HG03354 (cell line): ENCODE results near the gene FMN1.

Experiments
- ATAC-seq: cut with Tn5 transposase; IDR thresholded peaks from one replicate; pipeline ENCODE4 v1.9.1; 2021; ENCODE audit warnings: mild to moderate bottlenecking; ENCODE audit not compliant: unreplicated experiment, poor library complexity, severe bottlenecking

The FMN1 gene

DNA sequence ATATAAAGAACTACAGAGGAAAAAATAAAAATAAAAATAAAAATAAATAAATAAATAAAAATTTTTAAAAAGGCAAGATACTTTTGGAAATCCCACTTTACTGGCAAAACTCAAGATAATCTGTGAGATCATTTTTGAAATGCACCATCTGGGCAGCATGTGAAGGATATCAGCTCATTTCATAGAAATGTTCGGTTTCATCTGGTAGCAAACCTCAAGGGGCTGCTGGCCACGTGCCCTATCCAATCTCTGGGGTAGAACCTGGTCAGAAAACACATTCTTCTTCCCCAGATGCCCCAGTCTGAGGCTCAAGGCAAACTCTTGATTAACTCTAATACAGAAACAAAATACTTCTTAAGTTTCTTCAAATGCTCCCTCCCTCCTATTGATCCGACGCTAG lies 166.0 kb downstream of the FMN1 start:
- no peak for ATAC-seq

DNA sequence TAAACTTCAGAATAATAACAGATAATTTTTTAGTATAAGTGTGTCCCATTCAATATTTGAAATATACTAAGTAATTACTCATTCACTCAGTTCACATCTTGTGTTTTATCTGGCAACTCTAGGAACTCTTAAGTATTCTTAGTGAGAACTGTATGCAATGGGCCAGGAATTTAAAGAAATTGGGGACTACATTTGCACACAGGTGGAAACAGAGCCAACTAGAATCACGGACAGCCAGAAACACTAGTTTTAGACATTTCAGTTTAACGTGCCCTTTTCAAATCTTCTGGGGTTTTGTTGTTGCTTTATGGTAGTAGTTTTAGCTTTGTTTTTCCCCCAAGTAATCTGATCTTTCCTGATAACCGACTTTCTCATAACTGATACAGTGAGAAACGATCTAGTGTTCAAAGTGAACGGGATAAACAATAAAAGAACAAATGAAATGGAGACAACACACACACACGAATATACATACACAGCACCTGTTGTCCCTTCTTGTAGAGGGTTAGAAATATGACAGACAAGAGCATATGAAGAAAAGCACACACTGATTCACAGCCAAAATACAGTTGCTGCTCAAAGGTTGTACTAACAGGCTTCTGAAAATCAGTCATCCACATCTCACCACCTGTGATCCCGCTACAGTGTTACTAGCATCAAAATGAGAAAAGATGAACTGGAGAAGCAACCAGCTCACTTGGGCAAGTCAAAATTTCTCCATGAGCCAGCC lies 167.0 kb downstream of the FMN1 start:
- ATAC-seq: no peak

DNA sequence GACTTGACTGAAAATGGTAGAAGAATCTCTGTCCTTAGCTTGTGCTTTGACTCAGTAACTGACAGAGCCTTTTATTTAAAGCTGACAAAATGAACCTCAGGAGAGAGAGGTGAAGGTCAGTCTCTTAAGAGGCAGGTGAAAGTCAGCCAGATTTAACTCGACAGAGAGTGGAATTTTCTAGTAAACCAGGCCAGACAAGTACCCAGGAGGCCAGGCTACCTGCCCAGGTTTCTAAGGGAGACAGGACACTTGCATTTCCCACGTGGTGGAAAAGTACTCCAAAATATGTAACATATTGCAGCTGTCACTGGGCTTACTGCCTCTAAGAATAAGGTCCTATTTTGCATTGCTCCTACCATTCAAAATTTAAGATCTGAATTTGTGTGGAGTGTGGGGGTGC lies 167.9 kb downstream of the FMN1 start:
- no peak for ATAC-seq

DNA sequence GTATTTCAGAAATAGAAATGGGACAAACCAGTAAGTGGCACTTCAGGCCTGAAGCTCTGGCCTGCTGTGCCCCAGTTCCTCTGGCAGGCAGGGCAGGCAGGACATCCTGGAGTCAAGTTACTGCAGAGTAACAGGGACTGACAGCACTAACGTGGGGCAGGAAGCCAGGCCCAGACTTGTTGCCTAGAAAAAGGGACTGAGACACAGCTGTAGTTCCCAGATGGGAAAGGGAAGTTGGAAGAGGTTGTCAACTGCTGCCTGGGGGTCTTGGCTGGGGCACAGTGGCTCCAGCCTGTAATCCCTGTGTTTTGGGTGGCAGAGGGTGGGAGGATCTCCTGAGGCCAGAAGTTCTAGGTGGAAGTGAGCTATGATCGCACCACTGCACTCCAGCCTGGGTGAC lies 171.9 kb downstream of the FMN1 start:
- no peak for ATAC-seq

DNA sequence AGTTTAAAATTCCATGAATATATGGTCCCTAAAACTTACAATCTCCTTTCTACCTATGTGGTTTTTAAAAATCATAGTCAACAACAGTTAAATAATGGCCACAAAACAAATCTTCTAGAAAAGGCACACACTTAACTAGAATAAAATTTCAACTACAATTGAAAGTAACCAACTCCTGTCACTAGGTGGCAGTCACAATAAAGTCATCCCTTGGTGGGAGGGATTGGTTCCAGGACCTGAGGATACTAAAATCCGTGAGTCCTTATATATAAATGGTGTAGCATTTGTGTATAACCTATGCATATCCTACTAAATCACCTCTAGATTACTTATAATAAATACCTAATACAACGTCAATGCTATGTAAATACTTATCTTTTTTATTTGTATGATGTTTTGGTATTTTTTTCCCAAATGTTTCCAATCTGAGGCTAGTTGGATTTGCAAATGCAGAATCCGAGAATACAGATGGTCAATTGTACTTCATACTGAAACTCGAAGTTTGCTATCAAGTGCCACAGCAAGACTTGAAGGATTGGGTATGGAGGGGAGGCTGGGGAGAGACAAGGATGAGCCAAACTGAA lies 172.6 kb downstream of the FMN1 start:
- ATAC-seq: no peak

DNA sequence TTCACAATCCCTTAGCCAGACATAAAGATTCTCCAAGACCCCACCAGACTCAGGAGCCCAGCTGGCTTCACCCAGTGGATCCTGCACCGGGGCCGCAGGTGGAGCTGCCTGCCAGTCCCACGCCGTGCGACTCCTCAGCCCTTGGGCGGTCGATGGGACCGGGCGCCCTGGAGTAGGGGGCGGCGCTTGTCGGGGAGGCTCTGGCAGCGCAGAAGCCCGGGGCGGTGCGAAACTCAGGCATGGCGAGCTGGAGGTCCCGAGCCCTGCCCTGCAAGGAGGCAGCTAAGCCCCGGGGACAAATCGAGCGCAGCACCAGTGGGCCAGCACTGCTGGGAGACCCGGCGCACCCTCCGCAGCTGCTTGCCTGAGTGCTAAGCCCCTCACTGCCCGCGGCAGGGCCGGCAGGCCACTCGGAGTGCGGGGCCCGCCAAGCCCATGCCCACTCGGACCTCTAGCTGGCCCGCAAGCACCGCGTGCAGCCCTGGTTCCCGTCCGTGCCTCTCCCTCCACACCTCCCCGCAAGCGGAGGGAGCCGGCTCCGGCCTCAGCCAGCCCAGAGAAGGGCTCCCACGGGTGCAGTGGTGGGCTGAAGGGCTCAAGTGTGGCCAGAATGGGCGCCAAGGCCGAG lies 175.0 kb downstream of the FMN1 start:
- no peak for ATAC-seq

DNA sequence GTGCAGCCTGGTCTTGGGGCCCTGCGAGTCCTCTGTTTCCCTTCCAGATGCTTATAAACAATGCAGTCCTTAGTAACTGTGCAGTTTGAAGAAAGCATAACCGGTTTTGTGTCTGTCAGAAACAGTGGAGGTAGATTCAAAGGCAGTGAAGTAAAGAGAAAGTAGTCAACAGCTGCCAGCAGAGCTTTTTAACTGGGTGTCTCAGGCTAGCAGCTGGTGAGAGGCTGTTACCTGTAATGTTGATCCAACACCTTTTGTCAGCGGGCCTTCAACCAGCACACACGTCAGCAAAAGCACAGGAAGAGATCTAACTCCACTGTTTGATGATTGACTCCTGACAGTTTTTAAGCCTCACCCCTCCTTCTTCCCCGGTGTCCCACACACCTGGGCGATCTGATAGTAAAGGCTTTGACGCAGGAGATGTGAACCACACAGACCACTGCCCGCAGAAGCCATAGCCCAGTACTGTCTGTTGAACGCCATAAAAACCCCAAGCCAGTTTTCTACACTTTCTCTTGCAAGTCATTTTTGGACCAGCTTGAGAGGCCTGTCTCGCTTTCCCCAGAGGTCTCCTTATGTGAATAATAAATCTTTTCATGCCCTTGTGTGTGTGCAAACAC lies 178.0 kb downstream of the FMN1 start:
- no peak for ATAC-seq

DNA sequence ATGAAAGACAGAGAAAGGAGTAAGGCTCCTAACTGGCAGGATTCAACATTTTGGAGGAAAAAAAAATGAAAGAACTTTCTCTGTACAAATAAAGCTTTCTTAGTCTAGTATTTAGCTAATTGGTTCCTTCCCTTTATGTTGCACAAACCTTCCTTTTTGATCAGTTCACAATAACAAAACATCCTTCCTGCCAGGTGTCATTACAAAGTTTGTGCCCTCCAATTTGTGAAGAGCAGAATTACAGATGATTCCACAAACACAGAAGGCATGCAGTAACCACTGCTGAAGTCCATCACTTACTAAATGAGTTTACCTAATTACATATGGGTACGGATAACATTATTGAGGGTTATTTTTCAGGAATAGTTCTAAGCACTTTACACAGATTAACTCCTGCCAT lies 179.9 kb downstream of the FMN1 start:
- no peak for ATAC-seq

DNA sequence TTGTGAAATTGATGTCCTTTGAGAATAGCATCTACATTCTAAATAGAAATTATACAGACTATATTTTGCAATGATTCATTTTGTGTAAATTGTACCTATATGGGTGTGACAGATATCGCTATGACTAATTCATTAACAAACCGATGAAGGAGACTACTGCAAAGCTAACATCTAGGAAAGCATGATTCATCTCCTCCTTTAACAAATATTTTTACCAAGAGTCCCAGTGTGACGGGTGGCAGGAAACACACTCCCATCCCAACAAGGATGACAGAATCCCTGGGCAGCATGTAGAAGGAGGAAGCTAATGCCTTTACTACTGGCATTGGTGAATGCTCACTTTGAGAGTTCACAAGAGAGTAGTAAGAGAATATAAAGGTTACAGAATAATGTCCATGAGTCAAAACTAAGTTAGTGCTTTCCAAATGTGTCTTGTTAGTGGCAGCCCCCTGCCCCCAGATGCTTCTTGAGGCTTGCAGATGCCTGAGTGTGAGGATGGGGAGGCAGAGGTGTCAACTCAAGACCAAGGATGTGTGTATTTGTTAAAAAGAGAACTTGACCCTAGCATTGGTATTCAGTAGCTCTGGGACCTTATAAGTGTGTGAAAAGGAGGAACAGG lies 180.6 kb downstream of the FMN1 start:
- ATAC-seq: no peak

DNA sequence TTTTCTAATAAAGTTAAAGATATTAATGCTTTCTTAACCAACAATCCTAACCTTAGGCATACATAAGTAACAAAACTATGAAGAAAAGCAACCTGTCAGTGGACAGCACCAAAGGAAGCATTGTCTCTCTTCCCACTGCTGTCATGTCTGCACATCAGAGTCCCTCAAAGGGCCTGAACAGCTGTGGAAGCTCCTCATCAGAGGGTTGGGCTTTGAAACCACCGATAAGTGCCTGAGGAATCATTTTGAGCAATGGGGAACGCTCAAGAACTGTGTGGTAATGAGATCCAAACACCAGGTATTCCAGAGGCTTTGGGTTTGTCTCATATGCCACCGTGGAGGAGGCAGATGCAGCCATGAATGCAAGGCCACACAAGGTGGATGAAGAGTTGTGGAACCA lies 182.5 kb downstream of the FMN1 start:
- ATAC-seq: no peak

DNA sequence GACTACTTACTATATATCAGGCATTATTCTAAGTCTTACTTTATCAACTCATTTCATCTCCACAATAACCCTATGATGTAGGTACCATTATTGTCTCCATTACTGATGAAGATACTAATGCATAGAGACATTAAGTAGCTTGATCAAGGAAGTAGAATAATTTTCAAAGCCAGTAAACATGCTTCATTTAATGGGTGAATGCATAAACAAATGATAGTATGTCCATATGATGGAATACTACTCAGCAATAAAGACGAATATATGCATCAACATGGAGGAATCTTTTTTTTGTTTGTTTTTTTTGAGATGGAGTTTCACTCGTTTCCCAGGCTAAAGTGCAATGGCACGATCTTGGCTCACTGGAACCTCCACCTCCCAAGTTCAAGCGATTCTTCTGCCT lies 184.9 kb downstream of the FMN1 start:
- ATAC-seq: no peak

DNA sequence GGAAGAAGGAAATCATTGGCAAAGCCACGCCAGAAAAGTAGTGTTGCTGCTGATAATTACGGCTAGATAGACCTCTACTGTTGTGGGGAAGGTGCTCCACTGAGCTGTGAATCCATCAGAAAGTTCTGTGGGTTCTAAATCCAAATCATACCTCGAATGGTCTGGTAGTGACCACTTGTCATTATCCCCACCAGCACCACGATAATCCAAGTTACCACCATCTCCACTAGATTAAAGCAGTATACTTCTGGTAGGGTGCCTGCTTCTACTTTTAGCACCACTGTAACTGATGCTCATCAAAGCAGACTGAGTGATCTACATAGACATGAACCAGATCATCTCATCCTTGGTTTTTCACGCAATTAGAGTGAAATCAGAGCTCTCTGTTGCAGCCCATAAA lies 185.5 kb downstream of the FMN1 start:
- ATAC-seq: no peak

DNA sequence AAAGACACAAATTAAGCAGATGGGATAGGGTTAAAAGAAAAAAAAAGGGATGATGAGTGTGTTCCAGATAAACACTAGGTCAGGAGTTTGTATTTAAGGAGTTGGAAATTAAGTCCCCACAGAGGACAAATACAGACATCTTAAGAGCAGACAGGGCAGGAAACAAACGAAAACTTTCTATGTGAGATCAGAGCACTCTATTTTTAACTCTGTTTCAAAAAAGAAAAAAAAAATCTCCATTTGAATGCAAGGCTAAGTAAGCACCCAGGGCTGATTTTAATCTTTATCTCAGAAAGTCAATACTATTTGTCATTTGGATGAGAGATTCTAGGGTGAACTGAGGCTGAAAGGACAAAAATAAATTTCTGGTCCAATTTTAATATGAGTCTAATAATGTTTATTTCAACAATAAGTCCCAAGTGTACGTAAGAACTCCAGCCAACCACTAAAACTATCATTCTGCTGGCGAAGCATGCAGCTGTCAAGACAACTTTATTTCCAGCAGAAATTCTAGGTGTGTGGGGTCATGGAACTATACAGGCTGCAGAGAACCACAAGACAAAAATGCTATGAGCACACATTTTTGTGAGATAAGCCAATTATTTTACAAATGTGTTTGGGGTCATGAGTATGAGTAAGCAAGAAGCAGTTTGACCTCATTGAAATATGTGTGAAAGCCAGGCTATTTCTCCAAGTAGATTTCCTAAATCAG lies 186.1 kb downstream of the FMN1 start:
- ATAC-seq: no peak

DNA sequence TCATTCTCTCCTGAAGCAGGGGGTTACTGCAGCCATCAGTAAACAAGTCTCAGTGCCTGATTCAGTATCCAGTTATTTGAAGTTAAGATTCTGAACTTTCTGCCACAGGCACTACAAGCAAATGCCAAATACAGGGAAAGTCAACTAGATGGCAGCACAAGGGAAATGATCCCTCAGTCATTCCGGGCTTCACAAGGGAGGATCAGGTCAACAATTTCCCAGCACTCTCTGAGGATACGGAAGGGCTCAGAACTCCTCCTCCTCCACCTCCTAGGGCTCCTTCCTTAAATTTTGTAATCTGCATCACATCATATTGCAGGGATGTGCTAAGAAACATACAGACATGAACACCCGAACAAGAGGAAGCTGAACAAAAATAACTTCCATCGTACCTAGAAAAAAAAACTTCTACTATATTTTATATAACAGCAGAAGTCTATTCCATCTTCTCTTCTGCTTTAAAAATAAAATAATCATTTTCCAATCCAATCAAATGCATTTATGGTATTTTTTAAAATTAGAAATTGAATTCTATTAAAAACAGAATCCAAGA lies 187.1 kb downstream of the FMN1 start:
- ATAC-seq: no peak

DNA sequence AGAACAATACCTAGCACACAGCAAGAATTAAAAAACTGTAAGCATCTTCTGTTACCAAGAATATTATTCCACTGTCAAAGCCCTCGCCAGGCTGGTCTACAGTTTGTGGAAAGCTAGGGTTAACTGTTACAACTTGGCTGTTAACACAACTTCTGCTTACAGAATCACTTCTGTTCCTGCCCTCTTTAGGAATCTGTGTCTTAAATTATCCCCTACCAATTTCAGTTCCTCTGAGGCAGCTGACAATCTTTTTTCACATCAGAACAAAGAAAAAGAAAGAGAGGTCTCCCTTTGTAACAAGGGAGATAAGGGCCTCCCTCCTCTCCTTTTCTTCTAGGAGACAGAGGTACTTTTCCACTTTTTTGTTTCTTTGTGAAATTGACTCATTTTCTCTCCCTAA lies 188.9 kb downstream of the FMN1 start:
- no peak for ATAC-seq

DNA sequence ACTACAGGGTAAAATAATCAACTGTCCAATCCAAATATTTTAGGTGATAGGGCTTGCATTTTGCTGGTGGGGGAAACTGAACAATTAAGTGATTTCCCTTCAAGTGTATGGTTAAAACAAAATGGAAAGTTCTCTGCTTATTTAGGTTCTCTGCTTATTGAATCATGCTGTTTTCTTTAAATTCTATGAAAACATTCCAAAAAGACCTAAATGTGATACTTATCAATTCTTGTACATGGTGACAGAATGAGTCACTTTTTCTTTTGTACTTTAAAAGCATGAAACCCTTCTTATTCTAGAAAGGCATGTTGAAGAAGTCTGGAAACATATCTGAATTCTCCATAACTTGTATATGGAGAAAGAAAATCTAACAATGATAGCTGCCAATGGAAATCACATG lies 192.6 kb downstream of the FMN1 start:
- ATAC-seq: no peak

DNA sequence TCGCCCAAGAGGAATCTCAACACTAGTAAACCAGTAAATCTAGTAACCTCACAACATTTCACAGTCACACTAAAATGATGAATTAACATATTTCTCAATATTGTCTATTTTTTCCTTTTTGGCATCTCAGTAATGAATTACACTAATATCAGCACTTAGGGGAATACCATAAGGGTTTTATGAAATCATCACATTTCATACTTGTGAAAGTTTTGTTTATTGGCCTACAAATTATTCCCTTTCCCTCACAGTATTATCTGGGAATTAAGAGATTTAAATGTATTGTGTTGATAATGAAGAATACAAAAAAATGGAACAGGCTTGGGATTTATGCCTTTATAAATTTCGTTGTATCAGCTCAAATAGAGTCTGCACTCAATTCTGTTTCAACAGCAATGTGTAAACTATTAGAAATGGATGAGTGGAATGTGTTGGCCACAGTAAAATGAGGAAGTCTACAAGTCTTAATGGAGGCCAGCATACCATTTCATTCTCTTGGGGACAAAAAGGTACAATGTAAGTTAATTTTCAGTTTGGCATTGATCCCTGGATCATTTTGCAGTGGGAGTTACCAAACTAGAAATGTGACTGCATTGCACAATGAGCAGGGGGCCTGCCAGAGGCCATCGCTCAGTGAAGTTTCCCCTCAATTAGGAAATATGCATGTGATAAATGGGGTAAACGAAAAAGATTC lies 195.4 kb downstream of the FMN1 start:
- ATAC-seq: no peak

DNA sequence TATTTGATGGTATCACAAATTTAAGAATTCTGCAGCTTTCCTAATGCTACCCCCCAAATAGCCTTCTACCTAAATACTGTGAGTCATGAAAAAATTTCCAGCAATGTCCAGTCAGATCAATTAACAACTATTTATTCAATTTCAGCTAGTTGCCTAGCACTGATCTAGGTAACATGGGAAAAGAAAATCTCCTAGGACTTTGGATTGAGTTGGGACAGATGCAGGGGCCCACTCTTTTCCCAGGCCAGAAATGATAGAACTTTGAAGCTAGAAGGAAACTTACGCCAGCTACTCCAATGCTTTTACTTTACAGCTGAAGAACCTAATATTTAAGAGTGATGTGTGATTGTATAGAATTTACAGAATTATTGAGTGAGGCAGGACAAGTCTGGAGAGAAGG lies 196.3 kb downstream of the FMN1 start:
- no peak for ATAC-seq

DNA sequence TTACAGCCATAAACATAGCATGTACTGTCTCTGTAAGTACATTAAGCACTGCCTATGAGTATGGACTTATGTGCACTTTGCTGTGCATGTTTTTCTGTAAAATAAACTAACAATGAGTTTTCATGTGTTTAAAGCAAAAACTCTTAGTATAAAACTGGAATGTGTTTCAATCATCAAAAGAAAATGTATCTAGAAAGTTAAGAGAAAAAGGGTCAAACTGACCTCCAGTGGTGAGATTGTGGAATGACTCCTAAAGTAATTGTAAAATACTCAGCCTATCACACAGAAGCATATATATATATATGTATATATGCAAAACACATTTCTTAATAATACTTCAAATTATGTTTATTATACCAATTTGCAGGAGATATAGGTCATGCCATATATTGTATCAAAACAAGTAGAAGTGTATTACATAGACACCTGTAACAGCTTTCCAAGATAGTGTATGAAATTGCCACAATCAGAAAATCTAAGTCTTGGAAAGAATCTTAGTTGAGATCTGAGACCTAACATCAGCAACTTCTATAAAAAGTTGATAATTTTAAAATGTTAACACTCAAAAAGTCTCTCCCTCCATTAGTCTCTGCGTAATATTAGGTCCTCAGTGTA lies 199.6 kb downstream of the FMN1 start:
- no peak for ATAC-seq
